GM18526 (cell line): ENCODE results near the gene CALHM2.

Source experiments
- POLR2A ChIP-seq: IDR thresholded peaks from 3 replicates; pipeline ENCODE4 v1.6.1; 2011; ENCODE audit not compliant: insufficient read length; ENCODE audit errors: extremely low read depth

Gene CALHM2

DNA sequence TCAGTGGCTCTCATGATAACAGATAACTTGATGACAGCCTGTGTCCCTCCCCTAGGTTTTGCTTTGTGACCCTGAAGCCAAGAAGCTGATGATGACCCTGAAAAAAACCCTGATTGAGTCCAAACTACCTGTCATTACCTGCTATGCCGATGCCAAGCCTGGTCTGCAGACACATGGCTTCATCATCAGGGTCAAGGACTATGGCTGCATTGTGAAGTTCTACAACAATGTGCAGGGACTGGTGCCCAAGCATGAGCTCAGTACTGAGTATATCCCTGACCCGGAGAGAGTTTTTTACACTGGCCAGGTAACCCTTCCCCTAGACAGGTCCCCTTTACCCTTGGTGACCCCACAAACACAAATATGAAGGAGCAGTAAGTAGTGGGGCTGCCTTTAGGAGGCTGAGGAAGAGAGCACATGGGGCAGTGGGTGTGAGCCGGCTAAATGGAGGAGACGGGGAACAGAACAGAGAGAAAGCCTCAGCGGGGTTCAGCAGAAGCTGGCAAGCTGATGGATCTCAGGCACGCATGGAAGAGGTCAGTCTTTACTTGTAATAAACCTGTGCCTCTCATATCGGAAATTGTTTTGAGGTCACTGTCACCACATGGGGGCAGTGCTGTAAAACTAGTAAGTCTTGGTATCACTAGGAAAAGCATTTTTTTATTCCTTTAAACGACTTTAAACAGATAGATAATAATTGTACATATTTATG, 35.6 kb downstream of the CALHM2 start:
- no peak for TF ChIP-seq POLR2A

DNA sequence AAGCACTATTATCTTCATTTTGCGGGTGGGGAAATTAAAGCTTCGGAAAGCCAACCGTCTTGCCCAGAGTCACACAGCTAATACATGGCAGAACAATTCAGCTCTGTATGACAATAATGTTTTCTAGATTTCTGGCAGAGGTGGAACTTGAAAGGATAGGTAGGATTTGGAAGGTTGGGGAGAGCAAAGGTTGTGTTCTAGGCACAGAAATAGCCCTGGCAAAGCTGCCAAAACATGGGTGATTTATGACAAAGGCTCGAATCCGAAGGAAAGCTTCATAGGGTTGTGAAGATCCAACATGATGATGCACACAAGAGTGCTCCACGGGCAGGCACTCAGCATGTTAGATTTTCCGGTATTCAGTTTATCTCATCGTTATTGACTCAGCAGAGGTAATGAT, 36.6 kb downstream of the CALHM2 start:
- TF ChIP-seq POLR2A, result no peak

DNA sequence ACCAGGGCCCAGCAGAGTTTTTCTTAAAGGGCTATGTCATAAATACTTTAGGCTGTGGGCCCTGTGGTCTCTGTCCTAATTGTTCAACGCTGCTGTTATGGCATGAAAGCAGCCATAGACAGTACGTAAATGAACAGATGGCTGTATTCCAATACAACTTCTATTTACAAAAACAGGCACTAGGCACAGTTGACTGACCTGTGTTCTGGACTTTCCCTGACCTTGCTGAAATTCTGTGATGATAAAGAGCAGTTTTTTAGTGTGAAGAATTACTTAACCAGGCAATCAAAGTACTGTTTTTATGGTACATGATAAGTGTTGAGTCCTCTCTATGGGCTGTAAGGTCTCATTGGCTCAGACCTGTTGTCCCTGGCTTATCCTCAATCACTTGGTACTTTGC, 38.6 kb downstream of the CALHM2 start:
- TF ChIP-seq POLR2A, result no peak

GRCh38 chr10:103397191-103397825, 54.9 kb downstream of the CALHM2 start:
- TF ChIP-seq POLR2A, result no peak

- no peak for TF ChIP-seq POLR2A
These were observed 55.4 kb downstream of the CALHM2 start for GRCh38 chr10:103396789-103397087.
